HEK293 (cell line): ENCODE data around the gene COL15A1.

Experiments
- CTCF ChIA-PET: fragments of 350-600 bp; formaldehyde crosslinking; extraction: SDS; loops from one replicate; lab custom pipeline; 2021; ENCODE audit warnings: antibody characterized with exemption; lab: Yijun Ruan, JAX
- POLR2A ChIA-PET: fragments of 300-600 bp; formaldehyde crosslinking; extraction: SDS; loops from one replicate; lab custom pipeline; 2020; ENCODE audit warnings: antibody characterized with exemption, inconsistent platforms; lab: Yijun Ruan, JAX
- H3K27ac ChIP-seq: fragments of 200-500 bp; sonication (Bioruptor generic); 2 replicates; pipeline ENCODE4 v1.5.1; 2014; ENCODE audit warnings: low read depth, low read length, control low read depth, inconsistent platforms; ENCODE audit errors: extremely low read depth
- H3K36me3 ChIP-seq, 2 experiments: fragments of 200-500 bp in 1 of 2; sonication (Bioruptor generic) in 1 of 2; 1 replicate in 1 of 2; 2 replicates in 1 of 2; pipeline ENCODE4 v1.5.1; 2014 to 2017; ENCODE audit warnings: inconsistent platforms in 2 of 2, low read length in 2 of 2; ENCODE audit not compliant: control insufficient read depth in 2 of 2, insufficient read depth in 1 of 2
- H3K4me1 ChIP-seq: fragments of 200-500 bp; sonication (Bioruptor generic); 2 replicates; pipeline ENCODE4 v1.5.1; 2014; ENCODE audit warnings: mild to moderate bottlenecking, low read length, inconsistent platforms; ENCODE audit not compliant: control insufficient read depth, insufficient read depth
- H3K4me3 ChIP-seq: 2 replicates; pipeline ENCODE4 v1.5.1; 2011; ENCODE audit warnings: low read depth, mild to moderate bottlenecking, control low read depth, low read length, moderate library complexity
- H3K9me3 ChIP-seq: fragments of 200-500 bp; sonication (Bioruptor generic); 2 replicates; pipeline ENCODE4 v1.5.1; 2014; ENCODE audit warnings: low read depth, low read length, inconsistent platforms; ENCODE audit not compliant: control insufficient read depth, insufficient read depth
- GLIS2 ChIP-seq: fragments of 450-650 bp; formaldehyde crosslinking; IDR thresholded peaks from 2 replicates; pipeline ENCODE4 v1.5.1; 2016; ENCODE audit warnings: missing biosample characterization, missing genetic modification characterization
- KLF9 ChIP-seq: fragments of 450-650 bp; formaldehyde crosslinking; IDR thresholded peaks from 2 replicates; pipeline ENCODE4 v1.5.1; 2016; ENCODE audit warnings: missing biosample characterization, missing genetic modification characterization, low read depth
- ZEB2 ChIP-seq: fragments of 450-650 bp; formaldehyde crosslinking; IDR thresholded peaks from 2 replicates; pipeline ENCODE4 v1.5.1; 2016; ENCODE audit warnings: missing biosample characterization, missing genetic modification characterization
- ZFP69B ChIP-seq: fragments of 450-650 bp; formaldehyde crosslinking; IDR thresholded peaks from 2 replicates; pipeline ENCODE4 v1.5.1; 2016; ENCODE audit warnings: missing biosample characterization, missing genetic modification characterization
- ZNF10 ChIP-seq: fragments of 450-650 bp; formaldehyde crosslinking; IDR thresholded peaks from 2 replicates; pipeline ENCODE4 v1.5.1; 2017; ENCODE audit warnings: missing biosample characterization, missing genetic modification characterization
- ZNF174 ChIP-seq: fragments of 450-650 bp; formaldehyde crosslinking; IDR thresholded peaks from 2 replicates; pipeline ENCODE4 v1.5.0; 2017; ENCODE audit warnings: missing biosample characterization, mild to moderate bottlenecking, missing genetic modification characterization
- ZNF266 ChIP-seq: fragments of 450-650 bp; formaldehyde crosslinking; IDR thresholded peaks from 2 replicates; pipeline ENCODE4 v1.5.1; 2016; ENCODE audit warnings: missing biosample characterization, missing genetic modification characterization, low read depth
- ZNF292 ChIP-seq: fragments of 450-650 bp; formaldehyde crosslinking; IDR thresholded peaks from 2 replicates; pipeline ENCODE4 v1.5.1; 2016; ENCODE audit warnings: low read depth, missing biosample characterization, missing genetic modification characterization, borderline replicate concordance
- ZNF416 ChIP-seq: fragments of 450-650 bp; formaldehyde crosslinking; IDR thresholded peaks from 2 replicates; pipeline ENCODE4 v1.5.1; 2016; ENCODE audit warnings: missing biosample characterization, missing genetic modification characterization
- ZNF544 ChIP-seq: fragments of 450-650 bp; formaldehyde crosslinking; IDR thresholded peaks from 2 replicates; pipeline ENCODE4 v1.5.0; 2017; ENCODE audit warnings: missing biosample characterization, missing genetic modification characterization
- ZNF558 ChIP-seq: fragments of 450-650 bp; formaldehyde crosslinking; IDR thresholded peaks from 2 replicates; pipeline ENCODE4 v1.5.1; 2016; ENCODE audit warnings: missing biosample characterization, missing genetic modification characterization
- ZNF571 ChIP-seq: fragments of 450-650 bp; formaldehyde crosslinking; IDR thresholded peaks from 2 replicates; pipeline ENCODE4 v1.5.0; 2017; ENCODE audit warnings: missing biosample characterization, missing genetic modification characterization
- ZNF629 ChIP-seq: fragments of 450-650 bp; formaldehyde crosslinking; IDR thresholded peaks from 2 replicates; pipeline ENCODE4 v1.5.1; 2017; ENCODE audit warnings: missing biosample characterization, missing genetic modification characterization
- ZNF777 ChIP-seq: fragments of 450-650 bp; formaldehyde crosslinking; IDR thresholded peaks from 2 replicates; pipeline ENCODE4 v1.5.1; 2017; ENCODE audit warnings: missing biosample characterization, missing genetic modification characterization, borderline replicate concordance
- ZNF785 ChIP-seq: fragments of 450-650 bp; formaldehyde crosslinking; IDR thresholded peaks from 2 replicates; pipeline ENCODE4 v1.5.1; 2016; ENCODE audit warnings: missing biosample characterization, missing genetic modification characterization
- ZNF791 ChIP-seq: fragments of 450-650 bp; formaldehyde crosslinking; IDR thresholded peaks from 2 replicates; pipeline ENCODE4 v1.5.1; 2016; ENCODE audit warnings: missing biosample characterization, missing genetic modification characterization
- TF ChIP-seq, protein P1 (sequence below): fragments of 450-650 bp; formaldehyde crosslinking; IDR thresholded peaks from 2 replicates; pipeline ENCODE4 v1.5.1; 2016; ENCODE audit warnings: missing biosample characterization, missing genetic modification characterization
- TF ChIP-seq, protein P2 (sequence below): fragments of 450-650 bp; formaldehyde crosslinking; IDR thresholded peaks from 2 replicates; pipeline ENCODE4 v1.5.1; 2016; ENCODE audit warnings: missing biosample characterization, missing genetic modification characterization
- TF ChIP-seq, protein P3 (sequence below): IDR thresholded peaks from 2 replicates; pipeline ENCODE4 v1.6.1; 2011; ENCODE audit warnings: mild to moderate bottlenecking, low read depth, low read length, borderline replicate concordance
- TF ChIP-seq, protein P4 (sequence below): fragments of 450-650 bp; formaldehyde crosslinking; IDR thresholded peaks from 2 replicates; pipeline ENCODE4 v1.5.1; 2016; ENCODE audit warnings: missing biosample characterization, missing genetic modification characterization
- TF ChIP-seq, protein P5 (sequence below): fragments of 450-650 bp; IDR thresholded peaks from 2 replicates; pipeline ENCODE4 v1.5.1; 2018; ENCODE audit warnings: missing biosample characterization, missing genetic modification characterization

Gene COL15A1

DNA sequence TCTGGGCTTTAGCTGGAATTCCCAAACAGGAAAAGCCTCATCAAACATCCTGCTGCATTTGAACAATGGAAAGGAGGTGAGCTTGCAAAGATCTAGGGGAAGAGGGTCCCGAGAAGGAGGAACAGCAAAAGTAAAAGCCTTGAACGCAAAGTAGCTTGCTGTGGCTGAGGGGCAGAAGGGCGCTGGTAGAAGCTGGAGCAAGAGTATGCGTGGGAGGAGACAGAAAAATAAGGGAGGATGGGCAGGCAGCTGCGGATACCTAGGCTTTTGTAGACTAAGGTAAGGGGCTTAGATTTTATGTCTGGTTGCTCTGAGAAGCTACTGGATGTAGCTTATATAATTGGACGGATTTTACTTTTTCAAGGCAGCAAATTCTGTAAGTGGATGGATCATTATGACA lies 139.3 kb downstream of the COL15A1 start:
- H3K9me3 ChIP-seq, result no peaks in the 10 kb centered on the region
- no peak for TF ChIP-seq ZNF174 (tag by site-specific recombination)
- TF ChIP-seq ZNF791, result no peak
- no peak for TF ChIP-seq KLF9
- TF ChIP-seq ZFP69B (tag by site-specific recombination), result no peak
- no peak for TF ChIP-seq ZNF629 (tag by site-specific recombination)
- no peak for TF ChIP-seq GLIS2
- TF ChIP-seq ZNF266 (tag by site-specific recombination), result no peak
- TF ChIP-seq, protein P1, sequence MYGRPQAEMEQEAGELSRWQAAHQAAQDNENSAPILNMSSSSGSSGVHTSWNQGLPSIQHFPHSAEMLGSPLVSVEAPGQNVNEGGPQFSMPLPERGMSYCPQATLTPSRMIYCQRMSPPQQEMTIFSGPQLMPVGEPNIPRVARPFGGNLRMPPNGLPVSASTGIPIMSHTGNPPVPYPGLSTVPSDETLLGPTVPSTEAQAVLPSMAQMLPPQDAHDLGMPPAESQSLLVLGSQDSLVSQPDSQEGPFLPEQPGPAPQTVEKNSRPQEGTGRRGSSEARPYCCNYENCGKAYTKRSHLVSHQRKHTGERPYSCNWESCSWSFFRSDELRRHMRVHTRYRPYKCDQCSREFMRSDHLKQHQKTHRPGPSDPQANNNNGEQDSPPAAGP (tag by site-specific recombination), result no peak
- no peak for TF ChIP-seq ZNF10 (tag by site-specific recombination)
- CTCF ChIA-PET, result interaction anchor here (0.7 kb wide), 1 partner anchor 54 kb away, joined by 3 read pairs; no protein-coding TSS in a partner anchor
- no peak overlapping the region for H3K4me3 ChIP-seq
- no peak overlapping the region for H3K27ac ChIP-seq
- POLR2A ChIA-PET, result no interaction called here
- no peaks in the 10 kb centered on the region for H3K4me1 ChIP-seq
- no peaks in the 10 kb centered on the region for H3K36me3 ChIP-seq

DNA sequence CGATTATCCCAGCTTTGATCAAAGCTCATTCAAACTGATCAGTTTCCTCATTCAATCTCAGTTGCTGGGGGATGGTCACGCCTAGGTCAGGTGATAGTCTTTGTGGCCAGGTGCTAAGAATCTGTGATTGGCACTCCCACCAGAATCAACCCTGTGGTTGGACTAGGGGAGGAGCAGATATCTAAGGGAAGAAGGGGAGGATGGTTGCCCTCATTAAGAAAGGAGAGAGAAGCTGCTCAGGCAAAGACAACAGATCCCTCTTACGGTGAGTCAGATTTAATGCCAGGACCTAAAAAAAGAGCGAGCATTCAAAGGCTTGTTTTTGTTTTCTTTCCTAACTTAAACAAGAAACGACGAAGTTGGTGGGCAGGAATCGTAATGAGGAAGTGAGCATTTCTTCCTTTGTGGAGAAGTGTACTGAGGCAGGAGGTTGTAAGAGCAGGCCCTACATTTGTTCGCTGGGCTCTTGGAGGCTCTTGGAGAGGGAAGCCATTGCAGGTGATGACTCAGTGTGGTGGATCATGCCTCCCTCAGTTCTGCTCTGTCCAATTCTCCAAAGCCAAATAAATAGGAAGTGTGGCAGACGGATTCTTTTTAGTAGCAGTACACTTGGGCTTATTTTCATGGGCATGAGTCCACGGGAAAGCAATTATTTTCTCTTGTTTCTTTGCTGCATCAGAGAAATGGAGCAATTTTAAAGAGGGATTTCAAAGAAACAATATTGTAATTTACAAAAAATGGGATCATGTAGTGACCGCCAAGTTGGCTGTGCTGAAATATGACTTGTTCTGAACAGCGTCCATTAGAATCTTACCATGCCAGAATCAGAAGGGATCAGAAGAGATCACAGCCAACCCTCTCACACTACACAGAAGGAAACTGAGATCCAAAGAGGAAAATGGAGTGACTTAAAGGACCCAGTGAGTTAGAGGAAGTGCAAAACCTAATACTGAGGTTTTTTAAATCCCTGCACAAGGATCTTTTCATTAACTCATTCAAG lies 142.5 kb downstream of the COL15A1 start:
- no peak overlapping the region for H3K4me3 ChIP-seq
- TF ChIP-seq, protein P2, sequence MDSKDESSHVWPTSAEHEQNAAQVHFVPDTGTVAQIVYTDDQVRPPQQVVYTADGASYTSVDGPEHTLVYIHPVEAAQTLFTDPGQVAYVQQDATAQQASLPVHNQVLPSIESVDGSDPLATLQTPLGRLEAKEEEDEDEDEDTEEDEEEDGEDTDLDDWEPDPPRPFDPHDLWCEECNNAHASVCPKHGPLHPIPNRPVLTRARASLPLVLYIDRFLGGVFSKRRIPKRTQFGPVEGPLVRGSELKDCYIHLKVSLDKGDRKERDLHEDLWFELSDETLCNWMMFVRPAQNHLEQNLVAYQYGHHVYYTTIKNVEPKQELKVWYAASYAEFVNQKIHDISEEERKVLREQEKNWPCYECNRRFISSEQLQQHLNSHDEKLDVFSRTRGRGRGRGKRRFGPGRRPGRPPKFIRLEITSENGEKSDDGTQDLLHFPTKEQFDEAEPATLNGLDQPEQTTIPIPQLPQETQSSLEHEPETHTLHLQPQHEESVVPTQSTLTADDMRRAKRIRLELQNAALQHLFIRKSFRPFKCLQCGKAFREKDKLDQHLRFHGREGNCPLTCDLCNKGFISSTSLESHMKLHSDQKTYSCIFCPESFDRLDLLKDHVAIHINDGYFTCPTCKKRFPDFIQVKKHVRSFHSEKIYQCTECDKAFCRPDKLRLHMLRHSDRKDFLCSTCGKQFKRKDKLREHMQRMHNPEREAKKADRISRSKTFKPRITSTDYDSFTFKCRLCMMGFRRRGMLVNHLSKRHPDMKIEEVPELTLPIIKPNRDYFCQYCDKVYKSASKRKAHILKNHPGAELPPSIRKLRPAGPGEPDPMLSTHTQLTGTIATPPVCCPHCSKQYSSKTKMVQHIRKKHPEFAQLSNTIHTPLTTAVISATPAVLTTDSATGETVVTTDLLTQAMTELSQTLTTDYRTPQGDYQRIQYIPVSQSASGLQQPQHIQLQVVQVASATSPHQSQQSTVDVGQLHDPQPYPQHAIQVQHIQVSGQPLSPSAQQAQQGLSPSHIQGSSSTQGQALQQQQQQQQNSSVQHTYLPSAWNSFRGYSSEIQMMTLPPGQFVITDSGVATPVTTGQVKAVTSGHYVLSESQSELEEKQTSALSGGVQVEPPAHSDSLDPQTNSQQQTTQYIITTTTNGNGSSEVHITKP (tag by site-specific recombination), result no peak
- TF ChIP-seq, all 188 proteins: peak for 0
- Histone ChIP-seq H3K9me3 (no peaks in the 10 kb centered on the region), H3K27ac (no peak overlapping the region), H3K36me3 (no peaks in the 10 kb centered on the region), H3K4me1 (no peaks in the 10 kb centered on the region)
- POLR2A ChIA-PET, result no interaction called here
- CTCF ChIA-PET, result interaction anchor here (0.6 kb wide), 2 partner anchors 20 to 239 kb away, joined by 3 read pairs; no protein-coding TSS in a partner anchor

DNA sequence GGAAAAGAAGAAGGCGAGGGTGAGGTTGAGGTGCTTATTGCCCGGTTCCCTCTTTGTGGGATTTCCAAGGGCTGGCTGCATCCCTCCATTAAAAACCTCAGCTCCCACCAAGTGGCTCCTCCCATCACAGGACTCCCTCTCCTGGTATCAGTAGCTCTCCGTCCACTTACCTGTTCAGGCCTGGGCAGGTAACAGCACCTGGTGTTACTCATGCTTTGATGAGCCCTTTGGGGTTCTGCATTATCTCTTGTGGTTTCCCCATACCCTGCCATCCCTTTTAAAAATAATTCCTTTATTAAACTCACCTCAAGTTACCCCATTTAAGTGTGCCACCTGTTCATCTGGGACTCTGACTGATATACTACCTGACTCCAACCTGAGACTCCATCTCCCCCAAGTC lies 143.8 kb downstream of the COL15A1 start:
- no peaks in the 10 kb centered on the region for H3K9me3 ChIP-seq
- H3K36me3 ChIP-seq, result no peaks in the 10 kb centered on the region
- POLR2A ChIA-PET, result no interaction called here
- no peaks in the 10 kb centered on the region for H3K4me1 ChIP-seq
- H3K27ac ChIP-seq, result no peak overlapping the region
- H3K4me3 ChIP-seq, result no peak overlapping the region
- CTCF ChIA-PET, result no interaction called here
- TF ChIP-seq, protein P3, sequence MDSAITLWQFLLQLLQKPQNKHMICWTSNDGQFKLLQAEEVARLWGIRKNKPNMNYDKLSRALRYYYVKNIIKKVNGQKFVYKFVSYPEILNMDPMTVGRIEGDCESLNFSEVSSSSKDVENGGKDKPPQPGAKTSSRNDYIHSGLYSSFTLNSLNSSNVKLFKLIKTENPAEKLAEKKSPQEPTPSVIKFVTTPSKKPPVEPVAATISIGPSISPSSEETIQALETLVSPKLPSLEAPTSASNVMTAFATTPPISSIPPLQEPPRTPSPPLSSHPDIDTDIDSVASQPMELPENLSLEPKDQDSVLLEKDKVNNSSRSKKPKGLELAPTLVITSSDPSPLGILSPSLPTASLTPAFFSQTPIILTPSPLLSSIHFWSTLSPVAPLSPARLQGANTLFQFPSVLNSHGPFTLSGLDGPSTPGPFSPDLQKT, result no peak
- TF ChIP-seq ZNF544, result no peak
- TF ChIP-seq ZEB2 (tag by site-specific recombination), result no peak
- TF ChIP-seq, protein P4, sequence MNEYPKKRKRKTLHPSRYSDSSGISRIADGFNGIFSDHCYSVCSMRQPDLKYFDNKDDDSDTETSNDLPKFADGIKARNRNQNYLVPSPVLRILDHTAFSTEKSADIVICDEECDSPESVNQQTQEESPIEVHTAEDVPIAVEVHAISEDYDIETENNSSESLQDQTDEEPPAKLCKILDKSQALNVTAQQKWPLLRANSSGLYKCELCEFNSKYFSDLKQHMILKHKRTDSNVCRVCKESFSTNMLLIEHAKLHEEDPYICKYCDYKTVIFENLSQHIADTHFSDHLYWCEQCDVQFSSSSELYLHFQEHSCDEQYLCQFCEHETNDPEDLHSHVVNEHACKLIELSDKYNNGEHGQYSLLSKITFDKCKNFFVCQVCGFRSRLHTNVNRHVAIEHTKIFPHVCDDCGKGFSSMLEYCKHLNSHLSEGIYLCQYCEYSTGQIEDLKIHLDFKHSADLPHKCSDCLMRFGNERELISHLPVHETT (tag by site-specific recombination), result no peak
- TF ChIP-seq ZNF777, result no peak
- no peak for TF ChIP-seq ZNF292
- no peak for TF ChIP-seq ZNF785 (tag by site-specific recombination)
- TF ChIP-seq ZNF571 (tag by site-specific recombination), result no peak
- no peak for TF ChIP-seq ZNF416 (tag by site-specific recombination)
- no peak for TF ChIP-seq ZNF558 (tag by site-specific recombination)
- TF ChIP-seq, protein P5, sequence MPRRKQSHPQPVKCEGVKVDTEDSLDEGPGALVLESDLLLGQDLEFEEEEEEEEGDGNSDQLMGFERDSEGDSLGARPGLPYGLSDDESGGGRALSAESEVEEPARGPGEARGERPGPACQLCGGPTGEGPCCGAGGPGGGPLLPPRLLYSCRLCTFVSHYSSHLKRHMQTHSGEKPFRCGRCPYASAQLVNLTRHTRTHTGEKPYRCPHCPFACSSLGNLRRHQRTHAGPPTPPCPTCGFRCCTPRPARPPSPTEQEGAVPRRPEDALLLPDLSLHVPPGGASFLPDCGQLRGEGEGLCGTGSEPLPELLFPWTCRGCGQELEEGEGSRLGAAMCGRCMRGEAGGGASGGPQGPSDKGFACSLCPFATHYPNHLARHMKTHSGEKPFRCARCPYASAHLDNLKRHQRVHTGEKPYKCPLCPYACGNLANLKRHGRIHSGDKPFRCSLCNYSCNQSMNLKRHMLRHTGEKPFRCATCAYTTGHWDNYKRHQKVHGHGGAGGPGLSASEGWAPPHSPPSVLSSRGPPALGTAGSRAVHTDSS (tag by site-specific recombination), result no peak
